Neural cell (in vitro differentiated cells): ENCODE measurements around the gene PAPOLA.

Experiments used
- CTCF ChIP-seq: fragments of 450-650 bp; IDR thresholded peaks from 2 replicates; pipeline ENCODE4 v1.5.1; 2014; ENCODE audit warnings: antibody characterized with exemption, mild to moderate bottlenecking, moderate library complexity; ENCODE audit not compliant: poor library complexity, severe bottlenecking
- EP300 ChIP-seq: fragments of 450-650 bp; conservative IDR thresholded peaks from 2 replicates; pipeline ENCODE4 v1.6.1; 2014; ENCODE audit warnings: antibody characterized with exemption, mild to moderate bottlenecking, moderate library complexity; ENCODE audit not compliant: poor library complexity, severe bottlenecking
- RAD21 ChIP-seq: fragments of 450-650 bp; conservative IDR thresholded peaks from 2 replicates; pipeline ENCODE4 v1.6.1; 2014; ENCODE audit warnings: antibody characterized with exemption, mild to moderate bottlenecking, moderate library complexity

GRCh38 chr14:96579855-96580254 is 77.7 kb downstream of the PAPOLA start:
- TF ChIP-seq CTCF (no peak), RAD21 (no peak), EP300 (no peak)
